WERI-Rb-1 (cell line): ENCODE data around the gene PTK6.

ENCODE experiments used
- DNase-seq: peaks from one replicate; pipeline ENCODE4 v3.0.0-alpha.2; 2020
- H3K27ac ChIP-seq: fragments of 250-450 bp; sonication (Bioruptor Pico); 2 replicates; pipeline ENCODE4 v1.5.1; 2020; ENCODE audit warnings: mild to moderate bottlenecking, moderate library complexity
- H3K27me3 ChIP-seq: fragments of 250-450 bp; sonication (Bioruptor Pico); 2 replicates; pipeline ENCODE4 v1.5.1; 2021; ENCODE audit warnings: mild to moderate bottlenecking, low read depth, moderate library complexity; ENCODE audit not compliant: insufficient read depth, severe bottlenecking
- H3K36me3 ChIP-seq: fragments of 250-450 bp; sonication (Bioruptor Pico); 2 replicates; pipeline ENCODE4 v1.5.1; 2020; ENCODE audit warnings: mild to moderate bottlenecking, moderate library complexity
- H3K4me3 ChIP-seq: 2 replicates; pipeline ENCODE4 v1.5.1; 2011; ENCODE audit warnings: low read depth, mild to moderate bottlenecking, control low read depth, low read length
- H3K9me3 ChIP-seq: fragments of 250-450 bp; sonication (Bioruptor Pico); 2 replicates; pipeline ENCODE4 v1.5.1; 2021; ENCODE audit warnings: mild to moderate bottlenecking, moderate library complexity; ENCODE audit not compliant: severe bottlenecking
- TF ChIP-seq, protein P1 (sequence below): IDR thresholded peaks from 2 replicates; pipeline ENCODE4 v1.5.1; 2011; ENCODE audit warnings: low read depth, mild to moderate bottlenecking, control low read depth, inconsistent platforms, low read length

Gene PTK6

DNA sequence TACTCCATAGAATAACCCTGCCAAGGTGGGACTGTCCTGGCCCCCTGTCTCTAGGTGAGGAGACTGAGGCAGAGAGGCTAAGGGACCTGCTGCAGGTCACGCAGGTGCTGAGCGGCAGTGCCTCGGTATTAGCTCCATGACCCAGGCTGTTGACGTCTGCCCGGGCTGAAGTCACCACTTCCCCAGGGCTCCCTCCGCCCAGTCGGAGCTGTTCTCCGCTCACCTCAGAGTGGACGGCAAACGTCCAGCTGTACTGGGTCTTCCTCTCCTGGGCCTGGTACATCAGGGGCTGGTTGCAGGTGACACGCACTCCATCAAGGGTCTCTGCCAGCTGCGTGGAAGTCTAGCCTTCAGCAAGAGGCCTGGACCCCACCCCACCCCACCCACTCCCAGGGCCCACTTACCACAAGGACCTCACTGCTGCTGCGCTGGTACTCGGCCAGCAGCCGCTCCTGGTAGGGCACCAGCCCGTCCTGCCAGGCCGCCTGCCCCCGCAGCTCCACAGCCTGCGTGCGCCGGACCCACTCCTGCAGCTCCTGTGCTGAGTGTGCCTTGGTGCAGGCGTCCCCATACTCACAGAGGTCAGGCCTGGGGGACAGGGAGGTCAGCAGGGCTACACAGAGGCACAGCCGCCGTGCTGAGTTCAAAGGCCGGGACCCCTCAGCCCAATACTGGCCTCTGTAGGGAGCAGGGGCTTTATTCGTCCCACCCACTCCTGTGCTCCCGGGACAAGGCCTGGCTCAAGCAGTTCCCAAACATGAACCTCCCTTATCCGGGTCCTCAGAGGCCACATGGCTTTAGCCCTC is 33.3 kb upstream of the PTK6 start:
- Histone ChIP-seq H3K27me3 (no peaks in the 10 kb centered on the region), H3K36me3 (no peaks in the 10 kb centered on the region; the same call in 1 of the 2 replicates), H3K4me3 (no peak overlapping the region), H3K27ac (no peak overlapping the region), H3K9me3 (no peaks in the 10 kb centered on the region)
- DNase-seq, result no peak
- TF ChIP-seq, protein P1, sequence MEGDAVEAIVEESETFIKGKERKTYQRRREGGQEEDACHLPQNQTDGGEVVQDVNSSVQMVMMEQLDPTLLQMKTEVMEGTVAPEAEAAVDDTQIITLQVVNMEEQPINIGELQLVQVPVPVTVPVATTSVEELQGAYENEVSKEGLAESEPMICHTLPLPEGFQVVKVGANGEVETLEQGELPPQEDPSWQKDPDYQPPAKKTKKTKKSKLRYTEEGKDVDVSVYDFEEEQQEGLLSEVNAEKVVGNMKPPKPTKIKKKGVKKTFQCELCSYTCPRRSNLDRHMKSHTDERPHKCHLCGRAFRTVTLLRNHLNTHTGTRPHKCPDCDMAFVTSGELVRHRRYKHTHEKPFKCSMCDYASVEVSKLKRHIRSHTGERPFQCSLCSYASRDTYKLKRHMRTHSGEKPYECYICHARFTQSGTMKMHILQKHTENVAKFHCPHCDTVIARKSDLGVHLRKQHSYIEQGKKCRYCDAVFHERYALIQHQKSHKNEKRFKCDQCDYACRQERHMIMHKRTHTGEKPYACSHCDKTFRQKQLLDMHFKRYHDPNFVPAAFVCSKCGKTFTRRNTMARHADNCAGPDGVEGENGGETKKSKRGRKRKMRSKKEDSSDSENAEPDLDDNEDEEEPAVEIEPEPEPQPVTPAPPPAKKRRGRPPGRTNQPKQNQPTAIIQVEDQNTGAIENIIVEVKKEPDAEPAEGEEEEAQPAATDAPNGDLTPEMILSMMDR, result no peak

DNA sequence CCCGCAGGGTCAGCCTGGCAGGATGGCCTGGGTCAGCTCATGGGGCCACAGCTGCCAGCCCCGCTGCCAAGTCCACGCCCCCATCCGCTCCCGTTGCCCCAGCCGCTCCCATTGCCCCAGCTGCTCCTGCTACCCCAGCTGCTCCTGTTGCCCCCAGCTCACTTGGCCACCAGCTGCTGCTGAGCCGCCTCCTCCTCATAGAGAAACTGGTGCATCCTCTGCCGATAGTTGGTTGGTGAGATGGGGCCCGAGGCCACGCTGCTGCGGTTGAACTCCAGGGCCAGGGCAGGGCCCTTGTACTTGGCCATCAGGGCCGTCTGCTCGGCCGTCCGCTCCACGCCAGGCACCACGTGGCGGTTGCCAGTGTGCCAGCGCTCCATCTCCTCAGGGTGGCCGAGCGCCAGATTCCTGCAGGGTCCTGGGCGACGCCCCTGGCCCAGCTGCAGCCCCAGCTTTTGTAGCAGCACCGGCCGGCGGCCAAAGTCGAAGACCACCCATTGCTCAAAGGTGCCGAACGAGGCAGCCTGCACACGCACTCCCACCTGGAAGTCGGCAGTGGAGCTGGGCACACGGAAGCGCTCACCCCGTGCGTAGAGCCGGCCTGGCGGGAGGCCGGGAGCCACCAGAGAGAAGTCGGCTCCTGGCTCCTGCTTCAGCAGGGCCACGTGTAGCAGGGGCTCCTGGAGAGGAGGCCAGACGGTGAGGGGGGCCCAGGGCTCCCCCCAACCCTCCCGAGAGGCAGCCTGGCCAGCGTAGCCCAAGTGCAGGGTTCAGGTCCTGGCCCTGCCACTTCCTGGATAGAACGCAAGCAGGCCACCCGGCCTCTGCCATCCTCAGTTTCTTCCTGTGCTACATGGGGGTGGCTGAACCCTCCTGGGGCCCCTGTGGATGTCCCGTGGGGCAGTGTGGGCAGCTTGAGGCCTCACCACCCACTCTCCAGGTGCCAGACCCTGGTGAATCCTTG is 32.1 kb upstream of the PTK6 start:
- TF ChIP-seq, protein P1, result no peak
- Histone ChIP-seq H3K27me3 (no peaks in the 10 kb centered on the region), H3K9me3 (no peaks in the 10 kb centered on the region), H3K27ac (no peak overlapping the region), H3K36me3 (no peaks in the 10 kb centered on the region; the same call in 1 of the 2 replicates), H3K4me3 (no peak overlapping the region)
- no peak for DNase-seq

DNA sequence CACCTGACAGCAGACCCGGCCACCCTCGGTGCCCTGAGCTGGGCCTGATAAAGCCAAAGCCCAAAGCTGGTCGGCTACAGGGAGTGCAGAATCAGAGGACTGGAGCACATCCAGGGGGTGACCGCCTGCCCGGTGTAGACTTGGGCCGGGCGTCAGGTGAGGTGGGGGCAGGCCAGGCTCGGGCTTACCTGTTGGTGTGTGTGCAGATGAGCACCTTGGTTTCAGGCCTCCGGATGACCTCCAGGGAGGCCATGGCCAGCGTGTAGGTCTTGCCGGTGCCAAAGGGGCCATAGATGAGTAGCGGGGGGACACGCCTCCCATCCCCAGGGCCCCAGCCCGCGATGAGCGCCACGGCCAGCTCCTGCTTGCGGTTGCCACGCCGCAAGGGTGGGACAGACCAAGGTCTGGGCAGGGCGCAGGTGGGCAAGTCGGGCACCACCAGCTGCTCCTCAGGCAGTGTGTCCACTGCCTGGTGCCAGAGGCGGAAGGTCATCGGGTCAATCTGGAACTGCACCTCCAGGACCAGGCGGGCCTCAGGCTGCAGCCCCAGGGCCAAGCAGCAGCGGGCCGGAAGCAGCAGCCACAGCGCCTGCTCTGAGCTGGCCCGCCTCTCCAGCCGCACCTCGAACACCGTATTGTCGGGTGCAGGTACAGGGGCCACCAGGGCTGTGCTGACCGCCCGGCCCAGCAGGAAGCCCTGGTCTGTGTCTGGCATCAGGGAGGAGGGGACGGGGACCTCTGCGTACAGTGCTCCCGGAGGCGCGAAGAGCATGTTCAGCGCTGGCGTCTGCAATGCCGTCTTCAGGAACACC is 31.2 kb upstream of the PTK6 start:
- no peaks in the 10 kb centered on the region for H3K27me3 ChIP-seq
- no peak overlapping the region for H3K4me3 ChIP-seq
- H3K27ac ChIP-seq, result no peak overlapping the region
- DNase-seq, result no peak
- no peaks in the 10 kb centered on the region for H3K9me3 ChIP-seq
- TF ChIP-seq, protein P1, result no peak
- H3K36me3 ChIP-seq, result no peaks in the 10 kb centered on the region; the same call in none of the 2 replicates

DNA sequence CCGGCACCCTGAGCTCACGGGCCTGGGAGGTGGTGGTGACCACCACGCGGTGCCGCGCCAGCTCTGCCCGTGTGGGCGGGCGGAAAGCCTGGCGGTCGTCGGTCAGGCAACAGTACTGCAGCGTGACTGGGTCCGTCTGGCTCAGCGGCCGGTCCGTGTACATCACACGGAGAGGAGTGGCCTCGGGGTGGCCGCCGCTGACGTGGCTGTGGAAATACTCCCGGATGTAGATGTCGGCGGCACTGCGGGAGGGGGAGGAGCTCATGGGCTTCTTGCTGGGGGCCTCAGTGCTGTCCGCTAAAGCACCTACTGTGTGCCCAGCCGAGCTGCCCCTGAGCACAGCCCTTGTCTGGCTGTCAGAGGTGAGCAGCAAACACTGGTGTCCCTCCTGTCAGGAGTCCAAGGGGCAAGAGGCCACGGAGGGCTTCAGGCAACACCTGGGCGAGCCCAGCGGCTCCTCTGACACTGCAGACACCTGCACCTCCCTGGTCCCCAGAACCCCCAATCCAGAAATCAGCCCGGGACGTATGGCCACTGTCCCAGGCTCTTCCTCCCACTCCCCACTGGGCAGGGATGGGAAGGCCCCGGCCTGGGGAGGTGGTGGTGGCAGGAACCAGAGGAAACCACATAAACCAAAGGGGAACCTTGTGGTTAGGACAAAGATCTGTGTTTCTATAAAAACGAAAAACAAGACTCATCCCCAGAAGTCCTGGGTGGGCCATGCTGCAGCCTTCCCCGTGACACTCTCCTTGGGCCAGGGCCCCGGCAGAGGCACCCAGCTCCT is 30.4 kb upstream of the PTK6 start:
- H3K36me3 ChIP-seq, result no peaks in the 10 kb centered on the region; the same call in none of the 2 replicates
- no peaks in the 10 kb centered on the region for H3K27me3 ChIP-seq
- no peak overlapping the region for H3K27ac ChIP-seq
- TF ChIP-seq, protein P1, result no peak
- no peak for DNase-seq
- H3K4me3 ChIP-seq, result no peak overlapping the region
- H3K9me3 ChIP-seq, result no peaks in the 10 kb centered on the region

DNA sequence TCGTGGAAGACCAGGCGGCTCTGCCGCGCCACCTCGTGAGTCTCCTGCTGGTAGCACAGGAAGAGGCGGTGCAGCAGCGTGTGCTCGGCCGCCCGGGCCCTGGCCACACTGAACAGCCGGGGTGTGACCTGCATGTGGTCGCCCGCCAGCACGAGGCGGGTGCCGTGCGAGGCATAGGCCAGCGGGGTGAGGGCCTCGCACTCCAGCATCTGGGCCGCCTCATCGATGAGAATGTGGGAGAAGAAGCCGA is 29.9 kb upstream of the PTK6 start:
- Histone ChIP-seq H3K27me3 (no peaks in the 10 kb centered on the region), H3K36me3 (no peaks in the 10 kb centered on the region; the same call in none of the 2 replicates), H3K4me3 (no peak overlapping the region), H3K9me3 (no peaks in the 10 kb centered on the region), H3K27ac (no peak overlapping the region)
- no peak for DNase-seq
- TF ChIP-seq, protein P1, result no peak
